ENCODE results near the gene C17orf100. TPM values are rescaled to one million over a fixed set of nuclear protein-coding genes. Genes with fewer than 3 reads are reported as not detected.
A peak's percentile ranks its signal among the peaks of the same experiment; 100 is the strongest.

The C17orf100 gene
- total RNA-seq, 4 donors from 2014 or later, result 0.81 to 3.3 (median 1.6) TPM

- DNase-seq (ENCODE audit: low spot score in 2 of 2), result no peak
- intact Hi-C loops (cut with DNase I; ENCODE audit: low total_unique reads), result no loop called here
- WGBS, 2 donors, result 84 to 89% methylated on average over 10 to 11 of the region's 11 CpGs
- TF ChIP-seq POLR2A (IDR thresholded peaks at IDR 0.05) (no peak), CTCF (IDR thresholded peaks at IDR 0.05) (no peak)
- H3K4me3 ChIP-seq (ENCODE audit: low read depth, poor library complexity, severe bottlenecking), result no peak overlapping the region
Measured at GRCh38 chr17:6698004-6698403, 46.4 kb downstream of the C17orf100 start.

- peak in 1 of 3 donors; percentile 46 for TF ChIP-seq CTCF (IDR thresholded peaks at IDR 0.05)
- TF ChIP-seq POLR2A (IDR thresholded peaks at IDR 0.05), result no peak
- 76 to 81% methylated on average over 16 of the region's 16 CpGs for WGBS, 2 donors
- H3K4me3 ChIP-seq (ENCODE audit: low read depth, poor library complexity, severe bottlenecking), result no peak overlapping the region
- no peak for DNase-seq (ENCODE audit: low spot score in 2 of 2)
- intact Hi-C loops (cut with DNase I; ENCODE audit: low total_unique reads), result no loop called here
Measured at GRCh38 chr17:6699997-6700947, 48.7 kb downstream of the C17orf100 start.

GRCh38 chr17:6700948-6701307 is 49.4 kb downstream of the C17orf100 start:
- DNase-seq (ENCODE audit: low spot score in 2 of 2), result no peak
- TF ChIP-seq CTCF (IDR thresholded peaks at IDR 0.05), result no peak
- TF ChIP-seq POLR2A (IDR thresholded peaks at IDR 0.05), result no peak
- H3K4me3 ChIP-seq (ENCODE audit: low read depth, poor library complexity, severe bottlenecking), result no peak overlapping the region
- WGBS, 2 donors, result 84 to 86% methylated on average over 8 of the region's 8 CpGs
- intact Hi-C loops (cut with DNase I; ENCODE audit: low total_unique reads), result no loop called here

GRCh38 chr17:6701719-6702118 is 50.2 kb downstream of the C17orf100 start:
- intact Hi-C loops (cut with DNase I; ENCODE audit: low total_unique reads), result no loop called here
- no peak for DNase-seq (ENCODE audit: low spot score in 2 of 2)
- TF ChIP-seq POLR2A (IDR thresholded peaks at IDR 0.05), result no peak
- TF ChIP-seq CTCF (IDR thresholded peaks at IDR 0.05), result no peak
- WGBS, 2 donors, result 34 to 37% methylated on average over 11 of the region's 11 CpGs
- H3K4me3 ChIP-seq (ENCODE audit: low read depth, poor library complexity, severe bottlenecking), result no peak overlapping the region

GRCh38 chr17:6702567-6703215 is 51.1 kb downstream of the C17orf100 start:
- intact Hi-C loops (cut with DNase I; ENCODE audit: low total_unique reads), result no loop called here
- no peak overlapping the region for H3K4me3 ChIP-seq (ENCODE audit: low read depth, poor library complexity, severe bottlenecking)
- DNase-seq (ENCODE audit: low spot score in 2 of 2), result no peak
- WGBS, 2 donors, result 89 to 90% methylated on average over 14 to 16 of the region's 16 CpGs
- TF ChIP-seq CTCF (IDR thresholded peaks at IDR 0.05) (no peak), POLR2A (IDR thresholded peaks at IDR 0.05) (no peak)

Small RNA genes lying within 50 kb of the gene (microRNA-seq; reads per million reads assigned to microRNA genes)
- 0 reads per million in 2 donors for gene MIR4520-1 (ENCODE audit: borderline number of aligned reads in 1 of 2, borderline replicate concordance in 2 of 2)
- gene MIR4520-2 (ENCODE audit: borderline number of aligned reads in 1 of 2, borderline replicate concordance in 2 of 2), result 0 reads per million in 2 donors

Other genes starting within 250 kb of the C17orf100 start
- not detected for gene AIPL1, start 216.6 kb upstream of the C17orf100 start, total RNA-seq
- gene PIMREG, start 207.3 kb upstream of the C17orf100 start, total RNA-seq, result 1 to 10 TPM in 1 of 4 donors, under 1 TPM in 3; 0.21 to 2.8 (median 0.84) TPM
- 10 to 100 TPM; 11.9 to 19.5 (median 16.3) TPM for gene PITPNM3, start 95.2 kb upstream of the C17orf100 start, total RNA-seq
- 10 to 100 TPM in 3 of 4 donors, 1 to 10 TPM in 1; 8.1 to 19.6 (median 13.8) TPM for gene KIAA0753, start 11.1 kb upstream of the C17orf100 start, total RNA-seq
- 100 to 1,000 TPM in 2 of 4 donors, 10 to 100 TPM in 2; 56.9 to 149 (median 98.0) TPM for gene TXNDC17, start 10.7 kb upstream of the C17orf100 start, total RNA-seq
- 10 to 100 TPM in 2 of 4 donors, 1 to 10 TPM in 2; 2.4 to 16.5 (median 9.8) TPM for gene MED31, start 157 bp upstream of the C17orf100 start, total RNA-seq
- not detected for gene SLC13A5, start 61.6 kb downstream of the C17orf100 start, total RNA-seq
- gene XAF1, start 104.3 kb downstream of the C17orf100 start, total RNA-seq, result 10 to 100 TPM in 1 of 4 donors, 1 to 10 TPM in 3; 5.3 to 10.2 (median 6.6) TPM
- under 1 TPM; 0.42 to 0.97 (median 0.71) TPM for gene FBXO39, start 124.5 kb downstream of the C17orf100 start, total RNA-seq
- gene TEKT1, start 180.0 kb downstream of the C17orf100 start, total RNA-seq, result not detected

Measured in lower leg skin (tissue), 4 donors.